DMS153 (cell line): Measurements from ENCODE around the gene PKIB.
"Not testable (repeated sequence)": the region's sequence is repeated elsewhere in the genome, so short reads cannot be mapped to it uniquely, and the experiment has no call there.

Experiments used
- DNase-seq: peaks from one replicate; lab custom pipeline; 2025; lab: John Stamatoyannopoulos, UW

The PKIB gene

GRCh38 chr6:122746688-122747087 lies 136.5 kb downstream of the PKIB start:
- no peak for DNase-seq

GRCh38 chr6:122747573-122747972 lies 137.4 kb downstream of the PKIB start:
- no peak for DNase-seq

- DNase-seq, result not testable (repeated sequence)
Observed at GRCh38 chr6:122748945-122749344, 138.7 kb downstream of the PKIB start.

GRCh38 chr6:122749451-122750050 lies 139.3 kb downstream of the PKIB start:
- DNase-seq, result no peak

GRCh38 chr6:122751326-122751725 lies 141.1 kb downstream of the PKIB start:
- DNase-seq, result no peak

- DNase-seq, result no peak
Observed at GRCh38 chr6:122752459-122752858, 142.3 kb downstream of the PKIB start.

GRCh38 chr6:122753000-122753687 lies 142.9 kb downstream of the PKIB start:
- no peak for DNase-seq

- no peak for DNase-seq
Observed at GRCh38 chr6:122753688-122754056, 143.5 kb downstream of the PKIB start.

GRCh38 chr6:122754191-122754731 lies 144.1 kb downstream of the PKIB start:
- DNase-seq, result no peak

- DNase-seq, result no peak
Observed at GRCh38 chr6:122755901-122756300, 145.7 kb downstream of the PKIB start.

GRCh38 chr6:122758927-122759334 lies 148.7 kb downstream of the PKIB start:
- no peak for DNase-seq

GRCh38 chr6:122760330-122760729 lies 150.1 kb downstream of the PKIB start:
- DNase-seq, result no peak

- no peak for DNase-seq
Observed at GRCh38 chr6:122766256-122766655, 156.1 kb downstream of the PKIB start.

- no peak for DNase-seq
Observed at GRCh38 chr6:122770835-122771601, 160.8 kb downstream of the PKIB start.

- no peak for DNase-seq
Observed at GRCh38 chr6:122772724-122773415, 162.7 kb downstream of the PKIB start.
